Measurements from ENCODE around the gene DAG1. TPM values are rescaled to one million over a fixed set of nuclear protein-coding genes. Genes with fewer than 3 reads are reported as not detected.

Gene DAG1
- total and polyA plus RNA-seq, 2 experiments from 2014 or later, result 29.9 to 152 TPM

- TF ChIP-seq, protein P1, sequence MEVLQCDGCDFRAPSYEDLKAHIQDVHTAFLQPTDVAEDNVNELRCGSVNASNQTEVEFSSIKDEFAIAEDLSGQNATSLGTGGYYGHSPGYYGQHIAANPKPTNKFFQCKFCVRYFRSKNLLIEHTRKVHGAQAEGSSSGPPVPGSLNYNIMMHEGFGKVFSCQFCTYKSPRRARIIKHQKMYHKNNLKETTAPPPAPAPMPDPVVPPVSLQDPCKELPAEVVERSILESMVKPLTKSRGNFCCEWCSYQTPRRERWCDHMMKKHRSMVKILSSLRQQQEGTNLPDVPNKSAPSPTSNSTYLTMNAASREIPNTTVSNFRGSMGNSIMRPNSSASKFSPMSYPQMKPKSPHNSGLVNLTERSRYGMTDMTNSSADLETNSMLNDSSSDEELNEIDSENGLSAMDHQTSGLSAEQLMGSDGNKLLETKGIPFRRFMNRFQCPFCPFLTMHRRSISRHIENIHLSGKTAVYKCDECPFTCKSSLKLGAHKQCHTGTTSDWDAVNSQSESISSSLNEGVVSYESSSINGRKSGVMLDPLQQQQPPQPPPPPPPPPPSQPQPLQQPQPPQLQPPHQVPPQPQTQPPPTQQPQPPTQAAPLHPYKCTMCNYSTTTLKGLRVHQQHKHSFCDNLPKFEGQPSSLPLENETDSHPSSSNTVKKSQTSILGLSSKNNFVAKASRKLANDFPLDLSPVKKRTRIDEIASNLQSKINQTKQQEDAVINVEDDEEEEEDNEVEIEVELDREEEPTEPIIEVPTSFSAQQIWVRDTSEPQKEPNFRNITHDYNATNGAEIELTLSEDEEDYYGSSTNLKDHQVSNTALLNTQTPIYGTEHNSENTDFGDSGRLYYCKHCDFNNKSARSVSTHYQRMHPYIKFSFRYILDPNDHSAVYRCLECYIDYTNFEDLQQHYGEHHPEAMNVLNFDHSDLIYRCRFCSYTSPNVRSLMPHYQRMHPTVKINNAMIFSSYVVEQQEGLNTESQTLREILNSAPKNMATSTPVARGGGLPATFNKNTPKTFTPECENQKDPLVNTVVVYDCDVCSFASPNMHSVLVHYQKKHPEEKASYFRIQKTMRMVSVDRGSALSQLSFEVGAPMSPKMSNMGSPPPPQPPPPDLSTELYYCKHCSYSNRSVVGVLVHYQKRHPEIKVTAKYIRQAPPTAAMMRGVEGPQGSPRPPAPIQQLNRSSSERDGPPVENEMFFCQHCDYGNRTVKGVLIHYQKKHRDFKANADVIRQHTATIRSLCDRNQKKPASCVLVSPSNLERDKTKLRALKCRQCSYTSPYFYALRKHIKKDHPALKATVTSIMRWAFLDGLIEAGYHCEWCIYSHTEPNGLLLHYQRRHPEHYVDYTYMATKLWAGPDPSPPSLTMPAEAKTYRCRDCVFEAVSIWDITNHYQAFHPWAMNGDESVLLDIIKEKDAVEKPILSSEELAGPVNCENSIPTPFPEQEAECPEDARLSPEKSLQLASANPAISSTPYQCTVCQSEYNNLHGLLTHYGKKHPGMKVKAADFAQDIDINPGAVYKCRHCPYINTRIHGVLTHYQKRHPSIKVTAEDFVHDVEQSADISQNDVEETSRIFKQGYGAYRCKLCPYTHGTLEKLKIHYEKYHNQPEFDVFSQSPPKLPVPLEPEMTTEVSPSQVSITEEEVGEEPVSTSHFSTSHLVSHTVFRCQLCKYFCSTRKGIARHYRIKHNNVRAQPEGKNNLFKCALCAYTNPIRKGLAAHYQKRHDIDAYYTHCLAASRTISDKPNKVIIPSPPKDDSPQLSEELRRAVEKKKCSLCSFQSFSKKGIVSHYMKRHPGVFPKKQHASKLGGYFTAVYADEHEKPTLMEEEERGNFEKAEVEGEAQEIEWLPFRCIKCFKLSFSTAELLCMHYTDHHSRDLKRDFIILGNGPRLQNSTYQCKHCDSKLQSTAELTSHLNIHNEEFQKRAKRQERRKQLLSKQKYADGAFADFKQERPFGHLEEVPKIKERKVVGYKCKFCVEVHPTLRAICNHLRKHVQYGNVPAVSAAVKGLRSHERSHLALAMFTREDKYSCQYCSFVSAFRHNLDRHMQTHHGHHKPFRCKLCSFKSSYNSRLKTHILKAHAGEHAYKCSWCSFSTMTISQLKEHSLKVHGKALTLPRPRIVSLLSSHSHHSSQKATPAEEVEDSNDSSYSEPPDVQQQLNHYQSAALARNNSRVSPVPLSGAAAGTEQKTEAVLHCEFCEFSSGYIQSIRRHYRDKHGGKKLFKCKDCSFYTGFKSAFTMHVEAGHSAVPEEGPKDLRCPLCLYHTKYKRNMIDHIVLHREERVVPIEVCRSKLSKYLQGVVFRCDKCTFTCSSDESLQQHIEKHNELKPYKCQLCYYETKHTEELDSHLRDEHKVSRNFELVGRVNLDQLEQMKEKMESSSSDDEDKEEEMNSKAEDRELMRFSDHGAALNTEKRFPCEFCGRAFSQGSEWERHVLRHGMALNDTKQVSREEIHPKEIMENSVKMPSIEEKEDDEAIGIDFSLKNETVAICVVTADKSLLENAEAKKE (CRISPR knock-in tag; IDR thresholded peaks at IDR 0.05), result no peak
These were observed 27.5 kb downstream of the DAG1 start (continued) for GRCh38 chr3:49497606-49498005.

DNA sequence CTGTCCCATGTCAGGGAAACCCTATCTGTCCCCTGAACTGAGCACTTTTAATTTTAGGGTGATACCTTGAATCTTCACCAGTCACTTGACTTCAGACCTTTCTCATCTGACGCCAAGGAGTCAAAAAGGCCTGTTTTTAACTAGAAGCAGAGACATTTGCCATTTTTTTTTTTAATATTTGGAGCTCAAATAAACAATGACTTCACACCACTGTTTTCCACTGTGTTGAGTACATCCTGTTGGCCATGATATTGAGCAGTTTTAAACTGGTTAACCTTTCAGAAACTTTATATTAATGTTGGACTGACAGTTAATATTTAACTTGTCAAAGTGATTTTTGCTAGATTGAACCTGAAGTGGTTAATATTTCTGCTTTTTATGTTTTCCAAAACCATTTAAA, 28.2 kb downstream of the DAG1 start:
- no peak overlapping the region for H3K4me3 ChIP-seq
- H3K27me3 Mint-ChIP-seq (ENCODE audit: insufficient read depth, low read depth, poor library complexity), result peaks cover 2% of the 10 kb centered on the region
- H3K27ac Mint-ChIP-seq, result no peak overlapping the region
- no peaks in the 10 kb centered on the region for H3K9me3 Mint-ChIP-seq
- H3K36me3 ChIP-seq (ENCODE audit: insufficient read depth), result no peaks in the 10 kb centered on the region
- no peaks in the 10 kb centered on the region for H3K9me2 ChIP-seq (ENCODE audit: insufficient read depth)
- no peaks in the 10 kb centered on the region for H3K4me1 ChIP-seq (ENCODE audit: insufficient read depth)
- no peak overlapping the region for H3K27ac ChIP-seq (ENCODE audit: low read depth)
- peaks cover 30% of the 10 kb centered on the region for H4K20me1 ChIP-seq (replicated peaks; ENCODE audit: insufficient read depth)
- ATAC-seq (no peak), DNase-seq (ENCODE audit: low spot score) (no peak)
- H3K79me2 ChIP-seq (replicated peaks; ENCODE audit: insufficient read depth), result peaks cover 91% of the 10 kb centered on the region
- 0 out of 2 replicates have a peak, but pooled peaks cover 5% of the 10 kb centered on the region for H3F3A ChIP-seq (replicated peaks; ENCODE audit: low read depth)
- peaks cover 4% of the 10 kb centered on the region; the same call in 2 of the 3 replicates for H3K4me1 Mint-ChIP-seq
- H3K36me3 Mint-ChIP-seq (ENCODE audit: low read depth), result peaks cover 6% of the 10 kb centered on the region
- H3K4me2 ChIP-seq, result no peak overlapping the region
- H3K27me3 ChIP-seq (ENCODE audit: insufficient read depth), result no peaks in the 10 kb centered on the region
- TF ChIP-seq ETS1 (IDR thresholded peaks at IDR 0.05) (no peak), EZH2 (IDR thresholded peaks at IDR 0.05; ENCODE audit: low read depth, unreplicated experiment) (no peak), CTCF (conservative IDR thresholded peaks at IDR 0.05; ENCODE audit: low read depth in 2 of 2) (no peak), ZNF331 (CRISPR knock-in tag; IDR thresholded peaks at IDR 0.05; ENCODE audit: low read depth) (no peak)
- TF ChIP-seq, protein P1 (CRISPR knock-in tag; IDR thresholded peaks at IDR 0.05), result no peak
- H2AFZ ChIP-seq, result no peak overlapping the region
- no peak overlapping the region for H3K4me3 Mint-ChIP-seq
